22Rv1 (cell line): Measurements from ENCODE around the gene PRR22.

ENCODE experiments used
- CTCF ChIP-seq: fragments of 450-650 bp; IDR thresholded peaks from 2 replicates; pipeline ENCODE4 v1.5.1; 2017; ENCODE audit warnings: mild to moderate bottlenecking
- ZFX ChIP-seq: fragments of 450-650 bp; IDR thresholded peaks from 2 replicates; pipeline ENCODE4 v1.6.1; 2017; ENCODE audit warnings: antibody characterized with exemption, borderline replicate concordance

GRCh38 chr19:5804516-5805461 is 20.2 kb upstream of the PRR22 start, which contains the start of gene NRTN:
- TF ChIP-seq CTCF = no peak
- no peak for TF ChIP-seq ZFX
